HS-27A (cell line): ENCODE results near the gene ARPP19.
"Not testable (repeated sequence)": the region's sequence is repeated elsewhere in the genome, so short reads cannot be mapped to it uniquely, and the experiment has no call there.

Experiments used
- DNase-seq: peaks from one replicate; pipeline ENCODE4 v3.0.0-alpha.2; 2012; ENCODE audit warnings: low read depth, missing footprints

The ARPP19 gene

GRCh38 chr15:52551186-52551585 lies 17.6 kb downstream of the ARPP19 start:
- not testable (repeated sequence) for DNase-seq

GRCh38 chr15:52546031-52546751 lies 22.6 kb downstream of the ARPP19 start:
- DNase-seq: no peak

DNA sequence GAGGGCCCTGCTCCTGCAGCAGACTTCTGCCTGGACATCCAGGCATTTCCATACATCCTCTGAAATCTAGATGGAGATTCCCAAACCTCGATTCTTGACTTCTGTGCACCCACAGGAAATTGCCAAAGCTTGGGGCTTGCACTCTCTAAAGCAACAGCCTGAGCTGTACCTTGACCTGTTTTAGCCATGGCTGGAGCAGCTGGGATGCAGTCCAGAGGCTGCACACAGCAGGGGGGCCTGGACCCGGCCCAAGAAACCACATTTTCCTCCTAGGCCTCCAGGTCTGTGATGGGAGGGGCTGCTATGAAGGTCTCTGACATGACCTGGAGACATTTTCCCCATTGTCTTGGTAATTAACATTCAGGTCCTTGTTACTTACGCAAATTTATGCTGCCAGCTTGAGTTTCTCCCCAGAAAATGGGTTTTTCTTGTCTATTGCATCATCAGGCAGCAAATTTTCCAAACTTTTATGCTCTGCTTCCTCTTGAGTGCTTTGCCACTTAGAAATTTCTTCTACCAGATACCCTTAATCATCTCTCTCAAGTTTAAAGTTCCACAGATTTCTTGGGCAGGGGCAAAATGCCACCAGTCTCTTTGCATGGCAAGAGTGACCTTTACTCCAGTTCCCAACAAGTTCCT lies 28.3 kb downstream of the ARPP19 start:
- DNase-seq: no peak

- no peak for DNase-seq
Observed at GRCh38 chr15:52537459-52537858, 31.4 kb downstream of the ARPP19 start.

GRCh38 chr15:52532427-52532826 lies 36.4 kb downstream of the ARPP19 start:
- no peak for DNase-seq

DNA sequence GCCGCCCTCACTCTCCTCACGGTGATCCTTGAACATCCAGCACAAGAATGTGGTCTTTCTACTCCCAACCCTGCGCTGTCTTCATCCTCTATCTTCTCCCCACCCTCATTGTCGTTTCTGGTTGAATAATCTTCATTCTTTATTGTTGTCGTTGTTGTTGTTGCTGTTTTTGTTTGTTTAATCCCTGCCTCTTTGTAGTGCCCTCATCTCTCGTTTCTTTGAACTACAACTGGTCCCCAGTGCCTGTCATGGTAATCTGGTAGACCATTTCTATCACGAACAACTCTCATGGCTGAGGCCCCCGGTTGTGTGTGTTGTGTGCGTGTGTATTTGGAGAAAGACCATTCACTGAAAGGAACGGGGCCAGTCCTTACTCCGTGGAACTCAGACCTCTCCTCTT lies 38.9 kb downstream of the ARPP19 start:
- DNase-seq: no peak

DNA sequence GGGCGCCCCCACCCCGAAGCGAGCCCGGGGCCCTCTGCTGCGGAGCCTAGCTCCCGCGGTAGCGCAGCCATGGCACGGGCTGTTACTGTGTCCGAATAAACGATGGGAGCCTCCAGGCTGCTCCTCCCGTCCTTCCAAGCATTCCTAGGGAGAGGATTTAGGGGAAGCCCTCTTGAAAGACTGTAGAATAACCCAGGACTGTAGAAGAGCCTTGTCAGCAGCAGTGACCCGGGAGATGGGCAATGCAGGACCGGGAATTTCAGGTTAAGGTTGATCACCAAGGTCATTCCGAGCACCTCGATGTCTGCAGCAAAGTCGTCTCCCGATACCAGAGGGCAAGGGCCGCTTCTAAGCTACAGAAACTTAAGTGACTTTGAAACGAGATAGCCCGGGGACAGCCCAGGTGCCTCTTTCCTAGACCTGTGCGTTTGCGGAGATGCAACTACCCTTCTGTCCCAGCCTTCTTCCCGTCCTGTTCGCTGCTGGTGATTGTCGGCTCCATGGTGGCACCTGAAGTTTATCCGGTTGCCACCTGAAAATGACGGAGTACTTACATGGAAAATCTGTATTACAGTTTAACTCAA lies 39.4 kb downstream of the ARPP19 start:
- no peak for DNase-seq

DNA sequence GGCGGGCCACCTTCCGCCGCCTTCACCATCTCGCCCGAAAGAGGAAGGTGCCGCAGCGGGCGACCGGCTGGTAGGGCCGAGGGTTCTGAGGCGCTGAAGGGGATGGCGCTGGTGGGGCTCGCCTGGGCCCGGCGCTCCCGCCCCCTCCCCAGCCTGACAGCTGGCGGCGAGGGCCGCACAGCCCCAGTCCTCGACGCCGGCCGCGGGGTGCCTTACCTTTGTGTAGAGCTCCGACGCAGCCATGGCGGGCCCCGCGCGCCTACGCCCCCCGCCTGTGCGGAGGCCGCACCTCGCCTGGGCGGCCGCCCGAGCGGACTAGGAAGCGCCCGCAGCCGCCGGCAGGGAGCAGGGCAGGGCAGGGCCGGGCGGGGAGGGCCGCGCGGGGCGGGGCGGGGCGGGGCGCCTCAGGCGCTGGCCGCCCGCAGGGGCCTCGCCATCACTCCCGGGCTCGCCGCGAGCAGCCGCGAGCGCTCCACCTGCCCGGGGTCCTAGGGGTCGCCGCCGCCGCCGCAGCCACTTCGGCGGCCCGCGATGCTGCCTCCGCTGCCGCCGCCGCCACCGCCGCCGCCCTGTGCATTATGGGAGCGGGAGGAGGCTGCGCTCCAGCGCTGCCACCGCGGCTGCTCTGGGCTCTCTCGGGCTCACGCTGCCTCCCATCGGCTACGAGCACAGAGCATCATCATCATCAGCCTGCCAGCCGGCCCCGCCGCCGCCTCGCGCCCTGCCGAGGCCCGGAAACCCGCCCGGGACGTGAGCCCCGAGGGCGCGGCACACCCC lies 40.1 kb downstream of the ARPP19 start, which contains the start of gene MYO5A:
TSS of gene MYO5A (minus strand) at position 317 of the 777 bp plus-strand sequence. CDS start at position 243, 74 bp downstream.
- DNase-seq: peak; percentile 42

DNA sequence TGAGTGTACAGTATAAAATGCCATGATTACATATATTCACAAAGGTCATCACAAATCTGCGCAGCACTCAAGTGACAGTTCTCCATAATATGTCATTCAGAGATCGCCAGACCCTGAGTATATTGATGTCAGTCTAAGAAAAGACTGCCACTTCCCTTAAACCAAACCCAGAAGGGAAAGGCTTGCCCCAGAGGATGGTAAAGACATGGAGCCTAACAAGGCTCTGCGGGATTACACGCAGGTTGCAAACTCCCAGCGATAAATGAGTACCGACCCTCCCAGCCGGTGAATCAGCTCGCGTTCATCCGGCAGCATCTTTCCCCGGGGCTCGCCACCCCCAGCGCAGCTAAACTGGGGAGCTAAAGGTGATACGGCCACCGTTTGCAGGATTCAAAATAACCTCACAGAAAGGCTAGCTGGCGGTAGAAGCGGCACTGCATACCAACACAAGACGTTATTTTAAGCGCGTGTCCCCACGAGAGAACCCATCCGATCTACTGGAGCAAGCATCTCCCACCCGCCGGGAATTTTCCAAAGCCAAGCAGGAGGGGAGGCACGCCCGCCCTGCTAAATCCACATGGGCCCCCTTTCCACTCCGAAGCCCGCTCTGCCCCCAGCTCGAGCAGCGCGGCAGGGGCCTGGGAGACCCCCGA lies 40.8 kb downstream of the ARPP19 start:
- no peak for DNase-seq

DNA sequence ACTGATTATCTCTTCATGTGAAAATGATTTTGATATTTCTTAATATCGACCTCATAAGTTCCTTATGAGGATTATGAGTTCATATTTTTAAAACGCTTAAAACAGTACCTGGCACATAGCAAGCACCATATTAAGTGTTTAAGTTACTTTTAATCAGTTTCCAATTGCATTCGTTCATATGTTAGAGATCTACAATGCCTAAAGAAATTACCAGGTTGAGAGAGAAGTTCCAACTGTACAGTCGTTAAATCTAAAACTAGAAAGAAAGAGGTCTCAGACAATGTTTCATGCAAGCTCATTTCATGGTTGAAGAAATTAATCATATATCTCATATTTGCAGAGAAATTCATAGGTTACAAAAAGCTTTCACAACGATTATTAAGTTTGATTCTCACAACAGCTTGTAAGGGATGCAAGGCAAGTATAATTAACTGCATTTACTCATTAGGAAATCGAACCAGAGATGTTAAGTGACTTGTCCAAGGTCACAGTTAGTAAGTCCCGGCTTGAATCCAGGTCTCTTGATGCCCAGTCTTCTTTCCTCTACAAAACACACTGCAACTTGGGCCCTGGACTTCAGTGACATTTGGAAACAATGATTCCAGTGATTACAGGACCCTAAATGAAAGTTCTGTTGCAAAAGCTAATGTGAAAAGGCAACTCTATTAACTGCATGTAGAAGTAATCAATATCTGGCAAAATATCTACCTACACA lies 41.5 kb downstream of the ARPP19 start:
- DNase-seq: no peak

- no peak for DNase-seq
Observed at GRCh38 chr15:52524223-52525136, 44.4 kb downstream of the ARPP19 start.

DNA sequence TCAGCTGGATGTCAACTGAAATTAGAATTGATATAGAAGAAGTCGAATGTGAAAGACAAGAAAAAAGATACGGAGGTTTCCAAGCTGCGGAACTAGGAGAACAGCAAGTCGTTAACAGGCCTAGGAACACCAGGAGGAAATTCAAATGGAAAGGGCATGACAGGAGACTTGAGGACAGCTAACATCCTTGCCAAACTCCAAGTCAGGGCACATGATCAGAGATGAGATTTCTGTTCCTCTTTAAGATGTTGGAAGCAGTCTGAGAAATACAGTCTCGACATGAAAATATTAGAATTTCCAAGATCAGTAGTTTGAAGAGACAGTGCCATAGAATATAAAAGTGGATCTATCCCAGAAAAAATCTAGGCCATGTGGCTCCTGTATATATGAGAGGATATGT lies 45.2 kb downstream of the ARPP19 start:
- DNase-seq: no peak

DNA sequence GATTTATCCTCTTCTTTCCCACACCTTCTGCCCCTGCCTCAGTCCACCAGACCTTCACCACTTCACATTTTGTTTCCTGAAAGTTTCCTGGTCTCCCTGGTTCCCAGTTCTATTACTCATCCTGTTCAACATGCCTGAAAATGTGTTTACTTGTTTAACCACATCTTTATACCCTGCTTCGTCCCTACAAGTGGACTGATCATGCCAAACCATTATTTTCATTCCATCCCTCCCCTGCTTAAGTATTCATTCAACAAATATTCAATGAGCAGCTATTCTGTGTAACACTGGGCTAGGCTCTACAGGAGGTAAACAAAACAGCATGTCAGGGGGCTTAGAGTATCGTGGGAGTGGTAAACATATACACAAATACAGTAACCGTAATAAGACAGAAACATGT lies 45.6 kb downstream of the ARPP19 start:
- peak; percentile 9 for DNase-seq

DNA sequence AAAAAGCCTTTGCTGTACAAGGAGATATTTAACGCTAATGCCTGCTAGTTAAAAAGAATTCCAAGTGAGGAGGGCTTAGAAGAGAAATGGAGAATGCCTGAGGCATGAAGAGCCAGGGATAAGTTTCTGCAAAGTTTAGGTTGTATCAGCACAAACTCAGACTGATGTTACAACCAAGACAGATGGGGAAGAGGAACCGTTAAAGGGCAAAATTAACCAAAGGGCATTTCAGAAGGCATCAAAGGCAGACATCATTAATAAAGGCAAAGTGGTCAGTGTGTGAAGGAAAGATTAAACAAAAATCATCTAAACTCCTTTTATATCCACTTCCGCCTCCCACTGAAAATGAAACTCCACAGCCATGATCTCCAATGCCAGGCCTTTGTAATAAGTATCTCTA lies 47.1 kb downstream of the ARPP19 start:
- no peak for DNase-seq

GRCh38 chr15:52520421-52520820 lies 48.4 kb downstream of the ARPP19 start:
- DNase-seq: no peak

DNA sequence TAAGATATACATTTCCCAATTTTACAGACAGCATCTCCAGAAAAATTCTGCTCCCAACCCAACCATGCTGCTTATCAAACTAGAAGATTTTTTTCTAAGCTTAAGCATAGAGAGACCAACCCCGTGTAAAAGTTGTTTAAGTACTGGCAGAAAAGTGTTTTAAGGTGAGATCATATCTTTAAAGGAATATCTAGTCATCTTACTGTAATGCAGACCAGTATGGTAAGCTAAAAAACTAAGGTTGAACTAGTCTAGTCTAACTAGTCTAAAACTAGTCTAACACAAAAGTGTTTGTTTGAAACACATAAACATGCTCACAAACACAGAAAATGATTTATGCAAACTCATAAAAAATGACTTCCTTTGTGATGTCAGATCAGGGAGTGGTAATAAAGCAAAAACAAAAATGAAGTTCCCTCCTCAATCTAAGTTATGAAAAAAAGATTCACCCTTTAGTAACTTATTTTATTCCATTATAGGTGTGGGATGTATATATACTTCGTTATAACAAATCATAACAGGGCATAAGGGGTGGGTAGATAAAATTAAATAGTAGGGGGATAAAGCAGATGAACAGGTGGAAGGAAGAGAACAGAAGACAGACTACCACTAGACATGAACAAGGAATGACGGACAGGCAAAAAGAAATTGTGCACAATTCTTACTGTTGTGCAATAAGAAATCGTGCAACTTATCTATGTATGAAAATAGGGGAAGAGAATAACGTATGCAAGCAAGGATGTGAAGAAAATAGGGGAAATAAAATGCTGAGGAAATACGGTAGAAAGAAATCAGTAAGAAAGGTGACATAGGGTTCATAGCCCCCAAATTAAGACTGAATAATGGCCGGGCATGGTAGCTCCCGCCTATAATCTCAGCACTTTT lies 50.1 kb downstream of the ARPP19 start:
- no peak for DNase-seq

GRCh38 chr15:52517014-52517413 lies 51.8 kb downstream of the ARPP19 start:
- DNase-seq: no peak

GRCh38 chr15:52515343-52515742 lies 53.5 kb downstream of the ARPP19 start:
- DNase-seq: no peak

DNA sequence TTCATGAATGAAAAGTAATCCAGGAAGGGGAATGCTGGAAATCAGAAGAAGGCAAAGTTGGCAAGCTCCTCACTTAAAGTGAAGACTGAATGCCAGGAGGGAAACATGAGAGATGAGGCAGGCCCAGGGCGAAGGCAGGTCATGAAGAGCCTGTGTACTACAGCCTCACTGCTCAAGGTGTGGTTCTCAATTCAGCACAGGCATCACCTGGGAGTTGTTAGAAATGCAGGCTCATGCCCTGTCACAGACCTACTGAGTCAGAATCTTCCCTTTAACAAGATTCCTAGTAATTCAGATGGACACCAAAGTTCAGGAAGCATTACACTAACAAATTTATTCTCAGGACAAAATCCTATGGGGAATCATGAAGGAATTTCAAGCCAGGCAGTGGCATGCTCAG lies 54.3 kb downstream of the ARPP19 start:
- no peak for DNase-seq
